Measurements from ENCODE around the gene SHB. TPM values are rescaled to one million over a fixed set of nuclear protein-coding genes. Genes with fewer than 3 reads are reported as not detected.

The SHB gene
- total RNA-seq, 1 donor from 2014 or later, result 22.5 TPM

GRCh38 chr9:38110476-38110875 lies 41.4 kb upstream of the SHB start:
- Mint-ChIP-seq H3K36me3 (ENCODE audit: insufficient read depth) (no peaks in the 10 kb centered on the region), H3K27ac (no peak overlapping the region)
- DNase-seq (ENCODE audit: low spot score, unreplicated experiment), result no peak

DNA sequence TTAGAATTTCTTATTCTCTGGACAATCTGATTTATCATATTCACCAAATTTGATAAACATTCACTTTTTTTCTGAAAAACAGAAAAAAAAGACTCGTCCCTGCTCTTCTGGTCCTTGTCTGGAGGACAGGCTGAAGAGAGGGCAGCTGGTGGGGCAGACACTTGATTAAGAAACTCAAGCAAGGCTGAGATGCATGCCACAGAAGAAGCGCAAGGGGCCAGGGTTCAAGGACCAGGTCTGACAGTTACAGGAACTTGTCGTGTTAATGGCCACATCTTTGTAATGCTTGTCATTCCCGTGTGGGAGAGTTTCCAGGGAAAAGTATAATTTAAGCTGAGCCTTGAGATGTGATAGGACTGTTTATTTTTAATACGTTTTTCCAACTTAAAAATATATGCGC lies 40.6 kb upstream of the SHB start:
- Mint-ChIP-seq H3K9me3 (ENCODE audit: low read depth) (no peaks in the 10 kb centered on the region), H3K27me3 (peaks cover 14% of the 10 kb centered on the region), H3K36me3 (ENCODE audit: insufficient read depth) (no peaks in the 10 kb centered on the region), H3K4me1 (ENCODE audit: low read depth) (peaks cover 18% of the 10 kb centered on the region), H3K4me3 (ENCODE audit: low read depth) (no peak overlapping the region), H3K27ac (no peak overlapping the region)
- DNase-seq (ENCODE audit: low spot score, unreplicated experiment), result no peak
- no peak for TF ChIP-seq CTCF (IDR thresholded peaks at IDR 0.05; ENCODE audit: unreplicated experiment)

More at GRCh38 chr9:38110476-38110875, 41.4 kb upstream of the SHB start:
- peaks cover 20% of the 10 kb centered on the region for H3K27me3 Mint-ChIP-seq
- no peak overlapping the region for H3K4me3 Mint-ChIP-seq (ENCODE audit: low read depth)
- no peaks in the 10 kb centered on the region for H3K9me3 Mint-ChIP-seq (ENCODE audit: low read depth)
- peaks cover 18% of the 10 kb centered on the region for H3K4me1 Mint-ChIP-seq (ENCODE audit: low read depth)
- TF ChIP-seq CTCF (IDR thresholded peaks at IDR 0.05; ENCODE audit: unreplicated experiment), result no peak

DNA sequence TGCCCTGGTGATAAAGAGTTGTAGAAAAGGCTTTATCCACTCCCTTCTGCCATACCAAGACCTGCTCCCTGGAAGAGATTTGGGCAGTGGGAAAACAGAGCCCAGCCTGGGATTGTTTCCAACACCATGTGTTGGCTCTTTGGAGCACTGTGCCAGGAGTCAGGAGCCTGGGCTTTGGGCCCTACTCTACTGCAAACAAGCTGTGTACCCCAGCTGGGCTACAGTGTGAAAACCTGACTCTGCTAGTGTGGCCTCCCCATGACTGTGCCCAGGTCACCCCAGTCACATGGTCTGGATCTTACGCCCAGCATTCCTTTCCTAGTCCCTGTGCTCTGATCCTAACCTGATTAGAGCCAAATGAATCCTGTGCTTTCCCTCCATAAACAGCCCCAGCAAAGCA lies 39.3 kb upstream of the SHB start:
- no peak for TF ChIP-seq CTCF (IDR thresholded peaks at IDR 0.05; ENCODE audit: unreplicated experiment)
- Mint-ChIP-seq H3K27me3 (peaks cover 14% of the 10 kb centered on the region), H3K4me1 (ENCODE audit: low read depth) (peaks cover 18% of the 10 kb centered on the region), H3K36me3 (ENCODE audit: insufficient read depth) (no peaks in the 10 kb centered on the region), H3K27ac (no peak overlapping the region), H3K4me3 (ENCODE audit: low read depth) (no peak overlapping the region), H3K9me3 (ENCODE audit: low read depth) (no peaks in the 10 kb centered on the region)
- no peak for DNase-seq (ENCODE audit: low spot score, unreplicated experiment)

DNA sequence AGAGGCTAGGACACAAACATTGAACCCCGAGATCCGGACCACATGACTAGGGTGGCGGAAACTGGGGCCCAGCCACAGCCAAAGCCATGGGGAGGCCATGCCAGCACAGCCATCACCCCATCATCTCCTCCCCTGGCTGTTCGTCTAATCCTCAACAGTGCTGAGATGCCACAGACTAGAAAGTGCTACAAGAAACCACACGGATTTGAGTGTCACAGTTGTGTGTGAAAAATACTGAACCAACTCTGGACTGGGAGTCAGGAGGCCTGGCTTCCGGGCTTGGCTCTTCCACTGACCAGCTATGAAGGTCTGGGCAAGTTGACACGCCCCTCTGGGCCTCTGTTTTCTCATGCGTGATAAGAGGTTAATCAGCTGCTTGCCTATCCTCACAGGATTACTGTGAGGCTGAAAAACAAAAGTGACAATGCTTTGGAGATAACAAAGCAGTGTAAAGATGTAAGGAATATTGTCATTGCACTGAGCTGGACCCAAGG lies 38.8 kb upstream of the SHB start:
- Mint-ChIP-seq H3K4me3 (ENCODE audit: low read depth) (no peak overlapping the region), H3K27ac (peak overlapping the region; percentile 25), H3K36me3 (ENCODE audit: insufficient read depth) (no peaks in the 10 kb centered on the region), H3K27me3 (peaks cover 14% of the 10 kb centered on the region), H3K4me1 (ENCODE audit: low read depth) (peaks cover 18% of the 10 kb centered on the region), H3K9me3 (ENCODE audit: low read depth) (no peaks in the 10 kb centered on the region)
- no peak for TF ChIP-seq CTCF (IDR thresholded peaks at IDR 0.05; ENCODE audit: unreplicated experiment)
- no peak for DNase-seq (ENCODE audit: low spot score, unreplicated experiment)

- Mint-ChIP-seq H3K27ac (peak overlapping the region; percentile 25), H3K27me3 (peaks cover 11% of the 10 kb centered on the region), H3K9me3 (ENCODE audit: low read depth) (no peaks in the 10 kb centered on the region), H3K36me3 (ENCODE audit: insufficient read depth) (no peaks in the 10 kb centered on the region), H3K4me1 (ENCODE audit: low read depth) (peaks cover 14% of the 10 kb centered on the region), H3K4me3 (ENCODE audit: low read depth) (no peak overlapping the region)
- TF ChIP-seq CTCF (IDR thresholded peaks at IDR 0.05; ENCODE audit: unreplicated experiment), result no peak
- no peak for DNase-seq (ENCODE audit: low spot score, unreplicated experiment)
Measured at GRCh38 chr9:38107405-38107804, 38.4 kb upstream of the SHB start.
